ENCODE measurements around the gene UPF3A. TPM values are rescaled to one million over a fixed set of nuclear protein-coding genes. Genes with fewer than 3 reads are reported as not detected.
"Not testable (repeated sequence)": the region's sequence is repeated elsewhere in the genome, so short reads cannot be mapped to it uniquely, and the experiment has no call there.

The UPF3A gene
- total and polyA plus RNA-seq, 12 donors: 27.5 to 130 (median 43.2) TPM

DNA sequence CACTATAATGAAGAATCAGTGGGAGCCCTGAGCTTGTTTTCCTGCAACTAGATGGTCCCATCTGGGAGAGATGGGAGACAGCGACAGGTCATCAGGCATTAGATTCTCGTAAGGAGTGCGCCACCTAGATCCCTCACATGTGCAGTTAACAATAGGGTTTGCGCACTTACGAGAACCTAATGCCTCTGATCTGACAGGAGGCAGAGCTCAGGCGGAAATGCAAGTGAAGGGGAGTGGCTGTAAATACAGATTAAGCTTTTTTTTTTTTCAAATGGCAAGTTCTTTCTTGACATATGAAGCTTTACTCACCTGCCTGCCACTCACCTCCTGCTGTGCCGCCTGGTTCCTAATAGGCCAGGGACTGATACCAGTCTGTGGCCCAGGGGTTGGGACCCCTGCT is 32.3 kb upstream of the UPF3A start:
- Histone ChIP-seq H3K9me3 (replicated peaks in 1 of 3) (no peaks in the 10 kb centered on the region), H3K27ac (no peak overlapping the region), H3K27me3 (no peaks in the 10 kb centered on the region), H3K4me3 (no peak overlapping the region), H3K36me3 (replicated peaks in 1 of 2) (peaks cover 0 to 90% of the 10 kb centered on the region in 2 donors), H3K4me1 (replicated peaks in 1 of 2) (no peaks in the 10 kb centered on the region)
- no peak for TF ChIP-seq POLR2A (IDR thresholded peaks at IDR 0.05)
- TF ChIP-seq, protein P1, sequence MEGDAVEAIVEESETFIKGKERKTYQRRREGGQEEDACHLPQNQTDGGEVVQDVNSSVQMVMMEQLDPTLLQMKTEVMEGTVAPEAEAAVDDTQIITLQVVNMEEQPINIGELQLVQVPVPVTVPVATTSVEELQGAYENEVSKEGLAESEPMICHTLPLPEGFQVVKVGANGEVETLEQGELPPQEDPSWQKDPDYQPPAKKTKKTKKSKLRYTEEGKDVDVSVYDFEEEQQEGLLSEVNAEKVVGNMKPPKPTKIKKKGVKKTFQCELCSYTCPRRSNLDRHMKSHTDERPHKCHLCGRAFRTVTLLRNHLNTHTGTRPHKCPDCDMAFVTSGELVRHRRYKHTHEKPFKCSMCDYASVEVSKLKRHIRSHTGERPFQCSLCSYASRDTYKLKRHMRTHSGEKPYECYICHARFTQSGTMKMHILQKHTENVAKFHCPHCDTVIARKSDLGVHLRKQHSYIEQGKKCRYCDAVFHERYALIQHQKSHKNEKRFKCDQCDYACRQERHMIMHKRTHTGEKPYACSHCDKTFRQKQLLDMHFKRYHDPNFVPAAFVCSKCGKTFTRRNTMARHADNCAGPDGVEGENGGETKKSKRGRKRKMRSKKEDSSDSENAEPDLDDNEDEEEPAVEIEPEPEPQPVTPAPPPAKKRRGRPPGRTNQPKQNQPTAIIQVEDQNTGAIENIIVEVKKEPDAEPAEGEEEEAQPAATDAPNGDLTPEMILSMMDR (IDR thresholded peaks at IDR 0.05): no peak
- 95 to 98% (median 96%) methylated on average over 7 of the region's 7 CpGs for WGBS, 4 donors
- intact Hi-C loops (cut with DNase I): no loop called here
- no peak for DNase-seq

DNA sequence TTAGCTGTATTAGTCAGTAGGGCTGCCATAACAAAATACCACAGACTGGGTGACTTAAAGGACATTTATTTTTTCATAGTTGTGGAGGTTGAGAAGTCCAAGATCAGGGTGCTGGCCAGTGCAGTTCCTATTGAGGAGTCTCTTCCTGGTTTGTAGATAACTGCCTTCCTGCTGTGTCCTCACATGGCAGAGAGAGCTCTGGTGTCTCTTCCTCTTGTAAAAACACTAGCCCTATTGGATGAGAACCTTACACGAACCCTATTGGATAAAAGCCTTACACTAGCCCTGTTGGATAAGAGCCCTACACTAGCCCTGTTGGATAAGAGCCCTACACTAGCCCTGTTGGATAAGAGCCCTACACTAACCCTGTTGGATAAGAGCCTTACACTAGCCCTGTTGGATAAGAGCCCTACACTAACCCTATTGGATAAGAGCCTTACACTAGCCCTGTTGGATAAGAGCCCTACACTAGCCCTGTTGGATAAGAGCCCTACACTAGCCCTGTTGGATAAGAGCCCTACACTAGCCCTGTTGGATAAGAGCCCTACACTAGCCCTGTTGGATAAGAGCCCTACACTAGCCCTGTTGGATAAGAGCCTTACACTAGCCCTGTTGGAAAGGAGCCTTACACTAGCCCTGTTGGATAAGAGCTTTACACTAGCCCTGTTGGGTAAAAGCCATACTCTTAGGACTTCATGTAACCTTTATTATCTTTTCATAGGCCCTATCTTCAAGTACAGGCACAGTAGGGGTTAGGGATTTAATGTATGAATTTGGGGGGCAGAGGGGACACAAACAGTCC is 29.6 kb upstream of the UPF3A start:
- H3K4me1 ChIP-seq (replicated peaks in 1 of 2); H3K9me3 ChIP-seq (replicated peaks in 1 of 3); intact Hi-C loops (cut with DNase I); DNase-seq; H3K4me3 ChIP-seq; H3K27ac ChIP-seq; H3K27me3 ChIP-seq: not testable (repeated sequence)
- 87 to 100% (median 93%) methylated on average over 1 of the region's 1 CpG for WGBS, 4 donors
- peaks cover 0 to 90% of the 10 kb centered on the region in 2 donors for H3K36me3 ChIP-seq (replicated peaks in 1 of 2)

DNA sequence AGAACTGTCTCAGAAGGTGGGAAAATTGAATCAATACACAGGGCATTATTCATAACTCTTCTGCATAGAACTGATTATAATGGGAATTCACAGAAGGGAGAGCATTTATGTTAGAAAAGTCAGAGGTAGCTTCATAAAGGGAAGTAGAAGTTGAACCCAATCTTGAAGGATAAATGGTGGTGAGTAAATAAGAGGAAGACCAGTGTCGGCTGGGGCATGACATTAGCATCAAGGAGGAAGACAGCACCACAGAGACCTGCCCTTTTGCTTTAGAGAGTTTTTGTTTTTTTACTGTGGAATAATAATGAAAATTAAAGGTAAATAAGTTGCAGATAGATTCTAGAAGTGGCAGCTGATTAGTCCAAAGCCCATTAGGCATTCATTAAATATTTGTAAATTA is 24.9 kb upstream of the UPF3A start:
- no peaks in the 10 kb centered on the region for H3K9me3 ChIP-seq (replicated peaks in 1 of 3)
- no peak overlapping the region for H3K4me3 ChIP-seq
- H3K36me3 ChIP-seq (replicated peaks in 1 of 2): peaks cover 0 to 90% of the 10 kb centered on the region in 2 donors
- H3K27ac ChIP-seq: no peak overlapping the region
- WGBS, 4 donors: 71 to 96% (median 81%) methylated on average over 1 of the region's 1 CpG
- no peak for DNase-seq
- intact Hi-C loops (cut with DNase I): no loop called here
- H3K27me3 ChIP-seq: no peaks in the 10 kb centered on the region
- TF ChIP-seq POLR2A (IDR thresholded peaks at IDR 0.05): no peak
- no peaks in the 10 kb centered on the region for H3K4me1 ChIP-seq (replicated peaks in 1 of 2)

DNA sequence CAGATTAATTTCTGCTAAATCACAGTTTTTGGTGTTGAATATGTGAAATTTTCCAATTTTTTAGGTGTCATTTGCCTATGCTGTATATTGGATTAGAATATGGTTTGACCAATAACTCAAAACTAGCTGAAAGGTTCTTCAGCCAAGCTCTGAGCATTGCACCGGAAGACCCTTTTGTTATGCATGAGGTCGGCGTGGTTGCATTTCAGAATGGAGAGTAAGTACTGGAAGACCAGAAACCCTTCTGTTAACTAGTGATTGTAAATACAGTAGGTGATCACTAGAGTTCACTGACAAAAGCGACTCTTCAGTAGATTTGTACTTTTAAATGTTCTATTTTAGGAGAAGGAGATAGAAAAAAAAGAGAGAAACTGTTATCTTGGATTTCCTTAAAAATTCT is 24.4 kb upstream of the UPF3A start:
- Histone ChIP-seq H3K4me1 (replicated peaks in 1 of 2) (no peaks in the 10 kb centered on the region), H3K4me3 (no peak overlapping the region), H3K27ac (no peak overlapping the region), H3K9me3 (replicated peaks in 1 of 3) (no peaks in the 10 kb centered on the region), H3K36me3 (replicated peaks in 1 of 2) (peaks cover 0 to 90% of the 10 kb centered on the region in 2 donors), H3K27me3 (no peaks in the 10 kb centered on the region)
- intact Hi-C loops (cut with DNase I): no loop called here
- no peak for DNase-seq
- TF ChIP-seq, protein P1 (IDR thresholded peaks at IDR 0.05): no peak
- no peak for TF ChIP-seq POLR2A (IDR thresholded peaks at IDR 0.05)
- 93 to 95% (median 94%) methylated on average over 4 of the region's 4 CpGs for WGBS, 4 donors

DNA sequence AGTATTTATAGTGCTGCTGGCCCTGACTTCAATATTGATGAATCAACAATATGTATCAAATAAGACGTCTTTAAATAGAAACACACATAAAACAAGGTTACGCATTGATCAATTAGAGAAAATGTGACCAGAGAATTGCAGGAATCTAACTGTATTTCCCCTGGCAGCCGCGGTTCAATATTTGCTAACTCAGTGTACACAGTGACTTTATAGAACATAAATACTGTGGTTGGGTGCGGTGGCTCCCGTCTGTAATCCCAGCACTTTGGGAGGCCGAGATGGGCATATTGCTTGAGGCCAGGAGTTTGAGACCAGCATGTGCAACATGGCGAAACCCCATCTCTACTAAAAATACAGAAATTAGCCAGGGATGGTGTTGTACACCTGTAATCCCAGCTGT is 22.8 kb upstream of the UPF3A start:
- TF ChIP-seq, protein P1 (IDR thresholded peaks at IDR 0.05): no peak
- no peak for TF ChIP-seq POLR2A (IDR thresholded peaks at IDR 0.05)
- DNase-seq: no peak
- H3K4me3 ChIP-seq: no peak overlapping the region
- 93 to 97% (median 95%) methylated on average over 8 of the region's 8 CpGs for WGBS, 4 donors
- no peak overlapping the region for H3K27ac ChIP-seq
- no peaks in the 10 kb centered on the region for H3K9me3 ChIP-seq (replicated peaks in 1 of 3)
- no peaks in the 10 kb centered on the region for H3K4me1 ChIP-seq (replicated peaks in 1 of 2)
- peaks cover 0 to 96% of the 10 kb centered on the region in 2 donors for H3K36me3 ChIP-seq (replicated peaks in 1 of 2)
- H3K27me3 ChIP-seq: no peaks in the 10 kb centered on the region
- intact Hi-C loops (cut with DNase I): no loop called here
